Liver (tissue), 9 donors: ENCODE results near the gene FAR1. TPM values are rescaled to one million over a fixed set of nuclear protein-coding genes. Genes with fewer than 3 reads are reported as not detected.

ENCODE experiments used
- DNase-seq: peaks from one replicate; pipeline ENCODE4 v3.0.0-alpha.2; 2017; ENCODE audit warnings: low spot score
- H3K27ac ChIP-seq, 2 donors: one replicate each; pipeline ENCODE4 v1.7.0; 2013; ENCODE audit warnings: inconsistent platforms in 2 of 2, low read length in 2 of 2, control low read depth in 1 of 2, low read depth in 1 of 2, mild to moderate bottlenecking in 1 of 2
- H3K27me3 ChIP-seq, 4 donors: one replicate each; pipeline versions ENCODE4 v1.6.1 to v1.7.0; 2013; ENCODE audit warnings: low read length in 3 of 4, inconsistent platforms in 1 of 4, mild to moderate bottlenecking in 1 of 4, moderate library complexity in 1 of 4; ENCODE audit not compliant: control insufficient read depth in 4 of 4, insufficient read depth in 4 of 4
- H3K36me3 ChIP-seq, 4 donors: one replicate each; pipeline versions ENCODE4 v1.6.1 to v1.7.0; 2013; ENCODE audit warnings: low read length in 3 of 4, mild to moderate bottlenecking in 3 of 4, low read depth in 1 of 4, moderate library complexity in 1 of 4; ENCODE audit not compliant: control insufficient read depth in 4 of 4, insufficient read depth in 3 of 4
- H3K4me1 ChIP-seq, 4 donors: one replicate each; pipeline versions ENCODE4 v1.6.1 to v1.7.0; 2013; ENCODE audit warnings: low read length in 3 of 4, mild to moderate bottlenecking in 3 of 4, moderate library complexity in 1 of 4; ENCODE audit not compliant: control insufficient read depth in 4 of 4, insufficient read depth in 4 of 4
- H3K4me3 ChIP-seq, 3 donors: one replicate each; pipeline versions ENCODE4 v1.6.1 to v1.7.0; 2013; ENCODE audit warnings: low read length in 3 of 3, control low read depth in 1 of 3, low read depth in 1 of 3, mild to moderate bottlenecking in 1 of 3
- H3K9ac ChIP-seq, 2 donors: one replicate each; pipeline ENCODE4 v1.7.0; 2013; ENCODE audit warnings: low read length in 2 of 2, mild to moderate bottlenecking in 2 of 2, moderate library complexity in 2 of 2, control low read depth in 1 of 2, low read depth in 1 of 2
- H3K9me3 ChIP-seq, 4 donors: one replicate each; pipeline versions ENCODE4 v1.6.1 to v1.7.0; 2013; ENCODE audit warnings: low read length in 3 of 4; ENCODE audit not compliant: control insufficient read depth in 4 of 4
- ATF3 ChIP-seq: IDR thresholded peaks from 2 replicates; pipeline ENCODE4 v1.6.1; 2016; ENCODE audit warnings: antibody characterized with exemption
- CTCF ChIP-seq: fragments of 150-350 bp; IDR thresholded peaks from 2 replicates; pipeline ENCODE4 v1.5.1; 2017; ENCODE audit warnings: improper control_type of control experiment, low read depth, low read length; ENCODE audit not compliant: missing input control
- EGR1 ChIP-seq, 2 donors: IDR thresholded peaks; 2 replicates each; pipeline ENCODE4 v1.6.1; 2016 to 2018; ENCODE audit warnings: antibody characterized with exemption in 2 of 2, low read depth in 2 of 2
- FOXA1 ChIP-seq: IDR thresholded peaks from 2 replicates; pipeline ENCODE4 v1.6.1; 2016; ENCODE audit warnings: antibody characterized with exemption
- FOXA2 ChIP-seq: IDR thresholded peaks from 2 replicates; pipeline ENCODE4 v1.6.1; 2016; ENCODE audit warnings: antibody characterized with exemption
- GABPA ChIP-seq, 2 donors: IDR thresholded peaks in 1 of 2; conservative IDR thresholded peaks in 1 of 2; 2 replicates each; pipeline ENCODE4 v1.6.1; 2016; ENCODE audit warnings: antibody characterized with exemption in 2 of 2, mild to moderate bottlenecking in 1 of 2, moderate library complexity in 1 of 2
- HNF4A ChIP-seq, 2 donors: conservative IDR thresholded peaks; 2 replicates each; pipeline ENCODE4 v1.6.1; 2016; ENCODE audit warnings: antibody characterized with exemption in 2 of 2, mild to moderate bottlenecking in 2 of 2
- HNF4G ChIP-seq: IDR thresholded peaks from 2 replicates; pipeline ENCODE4 v1.6.1; 2016; ENCODE audit warnings: antibody characterized with exemption
- JUND ChIP-seq, 2 donors: IDR thresholded peaks; 2 replicates each; pipeline ENCODE4 v1.6.1; 2016; ENCODE audit warnings: antibody characterized with exemption in 2 of 2
- MAX ChIP-seq: IDR thresholded peaks from 2 replicates; pipeline ENCODE4 v1.6.1; 2016; ENCODE audit warnings: antibody characterized with exemption
- NR2F2 ChIP-seq: IDR thresholded peaks from 2 replicates; pipeline ENCODE4 v1.6.1; 2016; ENCODE audit warnings: antibody characterized with exemption
- RAD21 ChIP-seq, 2 donors: IDR thresholded peaks; 2 replicates each; pipeline ENCODE4 v1.6.1; 2016; ENCODE audit warnings: antibody characterized with exemption in 2 of 2, mild to moderate bottlenecking in 2 of 2
- REST ChIP-seq: IDR thresholded peaks from 2 replicates; pipeline ENCODE4 v1.6.1; 2016; ENCODE audit warnings: antibody characterized with exemption, mild to moderate bottlenecking
- RXRA ChIP-seq, 2 donors: IDR thresholded peaks; 2 replicates each; pipeline ENCODE4 v1.6.1; 2017 to 2018; ENCODE audit warnings: antibody characterized with exemption in 2 of 2, mild to moderate bottlenecking in 1 of 2
- SP1 ChIP-seq: IDR thresholded peaks from 2 replicates; pipeline ENCODE4 v1.6.1; 2018; ENCODE audit warnings: antibody characterized with exemption, mild to moderate bottlenecking
- TAF1 ChIP-seq: conservative IDR thresholded peaks from 2 replicates; pipeline ENCODE4 v1.6.1; 2016; ENCODE audit warnings: antibody characterized with exemption, mild to moderate bottlenecking
- YY1 ChIP-seq: IDR thresholded peaks from 2 replicates; pipeline ENCODE4 v1.6.1; 2016; ENCODE audit warnings: antibody characterized with exemption, mild to moderate bottlenecking
- ZBTB33 ChIP-seq: IDR thresholded peaks from 2 replicates; pipeline ENCODE4 v1.6.1; 2016; ENCODE audit warnings: antibody characterized with exemption
- WGBS: extraction: QIAGEN DNeasy Blood & Tissue Kit; methylation state at CpG from one replicate; pipeline ENCODE4 v1.1.7; 2013; 5-methylcytosine and 5-hydroxymethylcytosine counted together
- polyA plus RNA-seq, 2 donors: library from polyadenylated mRNA; stranded (reverse) in 1 of 2; unstranded in 1 of 2; fragments of 200-250 nt in 1 of 2; fragments of >200 nt in 1 of 2; fragmentation: Nextera tagmentation in 1 of 2; extraction: Ambion mirVana in 1 of 2; gene quantifications; one replicate each; pipeline versions ENCODE4 v1.2.1 to v1.2.3, GENCODE V29; 2013 to 2015
- total RNA-seq, 2 donors: library from RNA; depleted of rRNA; stranded (reverse); fragments of >200 nt; gene quantifications; one replicate each; pipeline ENCODE4 v1.2.3, GENCODE V29; 2014
- donor health status: healthy.
- donor health status: healthy.
- donor health status: healthy.
- donor health status: healthy.
- donor health status: healthy.

The FAR1 gene
- total and polyA plus RNA-seq, 4 donors = 1.7 to 29.6 (median 5.5) TPM

GRCh38 chr11:13686776-13687175 is 18.3 kb downstream of the FAR1 start:
- TF ChIP-seq TAF1 (no peak), SP1 (no peak), EGR1 (IDR thresholded peaks at IDR 0.05; ENCODE audit: low read depth in 2 of 2) (no peak), ZBTB33 (no peak), GABPA (IDR thresholded peaks at IDR 0.05 in 1 of 2, conservative IDR thresholded peaks at IDR 0.05 in 1 of 2) (no peak), RXRA (IDR thresholded peaks at IDR 0.05) (no peak), FOXA2 (no peak), FOXA1 (no peak), REST (no peak), RAD21 (IDR thresholded peaks at IDR 0.05) (no peak), YY1 (no peak), JUND (IDR thresholded peaks at IDR 0.05) (no peak), HNF4A (conservative IDR thresholded peaks at IDR 0.05) (no peak), HNF4G (no peak), CTCF (no peak), NR2F2 (no peak), MAX (no peak), ATF3 (no peak)
- WGBS = 70% methylated on average over 1 of the region's 1 CpG
- no peak overlapping the region for H3K27ac ChIP-seq

More at GRCh38 chr11:13686776-13687175, 18.3 kb downstream of the FAR1 start:
- DNase-seq = no peak
- H3K36me3 ChIP-seq = no peaks in the 10 kb centered on the region
- H3K9me3 ChIP-seq = no peaks in the 10 kb centered on the region
- no peaks in the 10 kb centered on the region for H3K27me3 ChIP-seq
- H3K4me1 ChIP-seq = no peaks in the 10 kb centered on the region
- H3K9ac ChIP-seq = no peak overlapping the region
- no peak overlapping the region for H3K4me3 ChIP-seq
